AG09309 (cell line): ENCODE data around the gene PTPN9.

Experiments
- DNase-seq: peaks from one replicate; pipeline ENCODE4 v3.0.0-alpha.2; 2010; ENCODE audit warnings: low read depth
- H3K4me3 ChIP-seq: 2 replicates; pipeline ENCODE4 v1.5.1; 2011; ENCODE audit warnings: mild to moderate bottlenecking, low read depth, low read length, moderate library complexity; ENCODE audit not compliant: control insufficient read depth
- CTCF ChIP-seq: IDR thresholded peaks from 2 replicates; pipeline ENCODE4 v1.5.1; 2011; ENCODE audit warnings: mild to moderate bottlenecking, low read depth, low read length, inconsistent platforms; ENCODE audit not compliant: insufficient read depth, control insufficient read depth; ENCODE audit errors: missing control alignments

PTPN9 gene

DNA sequence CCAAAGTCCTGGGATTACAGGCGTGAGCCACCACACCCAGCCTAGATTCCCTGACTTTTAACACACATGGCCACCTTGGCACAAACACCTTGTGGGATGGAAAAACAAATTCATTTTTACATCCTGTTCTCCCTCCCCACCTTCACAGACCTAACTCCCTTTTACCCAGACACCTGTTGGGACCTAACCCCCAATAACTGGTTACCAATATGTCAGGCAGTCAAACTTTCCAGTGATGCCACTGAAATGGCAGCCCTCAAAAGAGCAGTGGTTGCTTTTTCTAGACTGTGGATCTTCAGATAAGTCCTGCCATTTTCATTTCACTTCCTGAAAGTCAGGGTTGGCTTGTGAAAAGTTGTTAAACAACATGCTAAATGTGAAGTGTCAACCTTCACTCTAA, 162.5 kb downstream of the PTPN9 start:
- no peak for TF ChIP-seq CTCF
- no peak overlapping the region for H3K4me3 ChIP-seq
- DNase-seq, result no peak
